ENCODE results near the gene CELSR2. TPM values are rescaled to one million over a fixed set of nuclear protein-coding genes. Genes with fewer than 3 reads are reported as not detected.
"Not testable (repeated sequence)": the region's sequence is repeated elsewhere in the genome, so short reads cannot be mapped to it uniquely, and the experiment has no call there.

CELSR2 gene
- polyA plus RNA-seq, 2 donors, result 17.4 to 19.4 TPM

DNA sequence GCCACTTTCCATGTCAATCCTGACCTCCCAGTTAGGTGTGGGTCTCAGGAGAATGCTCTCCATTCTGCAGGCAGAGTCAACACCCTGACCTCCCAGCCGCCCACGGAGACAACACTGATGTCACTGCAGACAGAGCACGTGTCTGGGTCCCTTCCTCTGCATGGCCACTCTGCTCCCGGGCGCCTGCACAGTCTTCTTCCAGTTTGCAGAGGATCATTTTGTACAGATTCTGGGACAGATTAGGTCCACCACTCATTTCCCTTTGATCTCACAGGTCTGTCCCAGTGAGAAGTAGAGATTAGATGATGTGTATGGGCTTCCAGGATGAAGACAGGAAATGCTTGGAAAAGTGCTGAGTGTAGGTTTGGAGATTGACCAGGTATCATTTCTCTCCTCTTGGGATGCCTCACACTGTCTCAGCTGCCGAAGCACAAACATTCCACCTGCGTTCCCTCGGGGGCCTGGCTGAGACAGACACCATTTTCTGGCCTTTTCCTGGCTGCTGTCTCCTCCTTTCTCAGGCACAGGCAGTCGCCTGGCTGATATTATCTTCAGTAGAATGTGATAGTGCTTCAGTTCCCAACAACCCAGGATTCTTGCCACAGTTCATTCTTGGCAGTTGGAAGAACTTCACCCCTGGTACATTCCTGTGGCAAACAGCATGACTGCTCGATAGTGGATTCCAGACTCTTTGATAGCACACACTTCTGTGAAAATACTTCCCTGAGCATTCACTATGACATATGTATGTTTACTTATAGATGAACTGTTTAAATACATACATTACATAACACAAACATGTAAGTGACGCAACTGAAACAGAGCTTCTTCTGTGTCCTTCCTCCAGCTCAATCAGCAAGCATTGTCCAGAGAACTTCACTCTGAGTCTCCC lies 49.6 kb downstream of the CELSR2 start:
- Histone ChIP-seq H3K4me1 (ENCODE audit: control insufficient read depth in 2 of 2, insufficient read depth in 2 of 2, low read length in 1 of 2) (peaks cover 0 to 9% of the 10 kb centered on the region in 2 donors), H3K36me3 (ENCODE audit: control insufficient read depth in 2 of 2, insufficient read depth in 2 of 2, low read length in 1 of 2) (no peaks in the 10 kb centered on the region), H3K27ac (ENCODE audit: low read depth in 2 of 2, low read length in 1 of 2) (no peak overlapping the region), H3K4me3 (ENCODE audit: low read depth in 1 of 2, low read length in 2 of 2) (no peak overlapping the region), H3K9me3 (ENCODE audit: control insufficient read depth in 2 of 2, insufficient read depth in 1 of 2, low read depth in 1 of 2, low read length in 1 of 2) (no peaks in the 10 kb centered on the region), H3K27me3 (ENCODE audit: control insufficient read depth in 1 of 2, insufficient read depth in 2 of 2, low read length in 2 of 2) (no peaks in the 10 kb centered on the region)
- 49 to 54% methylated on average over 11 of the region's 11 CpGs for WGBS, 2 donors

DNA sequence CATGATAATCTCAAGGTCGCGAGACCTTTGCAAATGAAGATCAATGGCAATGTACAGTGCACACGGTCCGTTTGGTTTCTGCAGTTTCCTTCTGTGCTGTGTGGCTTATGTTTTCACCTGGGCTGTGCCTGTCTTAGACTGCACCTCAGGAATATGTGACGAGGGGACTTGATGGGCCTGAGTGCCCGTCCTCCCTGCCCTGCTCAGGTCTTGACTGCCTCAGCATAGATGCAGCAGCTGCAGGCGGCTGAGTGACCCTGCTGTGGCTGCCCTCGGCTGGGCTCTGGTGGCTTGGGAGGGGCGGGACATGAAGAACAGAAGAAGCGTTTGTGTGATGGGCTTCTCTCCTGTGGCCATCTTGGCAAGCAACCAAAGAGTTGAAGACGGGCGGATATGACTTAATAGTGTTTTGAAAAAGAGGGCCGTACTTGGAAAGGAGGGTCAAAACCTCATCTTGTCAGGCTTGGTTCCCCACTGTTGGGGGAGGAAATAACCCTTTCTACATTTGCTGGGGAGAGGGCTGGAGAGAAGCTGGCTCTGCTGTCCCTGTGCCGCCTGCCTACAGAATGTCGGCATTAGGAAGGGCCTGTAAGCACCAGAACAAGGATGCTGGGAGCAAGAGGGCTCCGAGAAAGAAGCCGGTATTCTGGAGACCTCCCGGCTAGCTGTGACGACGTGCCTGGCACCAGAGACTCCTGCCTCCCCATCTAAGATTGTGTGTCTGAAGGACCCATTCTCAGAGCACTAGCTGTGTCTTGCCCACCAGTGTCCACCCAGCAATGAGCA lies 50.4 kb downstream of the CELSR2 start:
- Histone ChIP-seq H3K27ac (ENCODE audit: low read depth in 2 of 2, low read length in 1 of 2) (peak overlapping the region in 1 of 2 donors; percentile 34), H3K27me3 (ENCODE audit: control insufficient read depth in 1 of 2, insufficient read depth in 2 of 2, low read length in 2 of 2) (no peaks in the 10 kb centered on the region), H3K4me3 (ENCODE audit: low read depth in 1 of 2, low read length in 2 of 2) (no peak overlapping the region), H3K36me3 (ENCODE audit: control insufficient read depth in 2 of 2, insufficient read depth in 2 of 2, low read length in 1 of 2) (no peaks in the 10 kb centered on the region), H3K4me1 (ENCODE audit: control insufficient read depth in 2 of 2, insufficient read depth in 2 of 2, low read length in 1 of 2) (peaks cover 0 to 9% of the 10 kb centered on the region in 2 donors), H3K9me3 (ENCODE audit: control insufficient read depth in 2 of 2, insufficient read depth in 1 of 2, low read depth in 1 of 2, low read length in 1 of 2) (no peaks in the 10 kb centered on the region)
- 73 to 78% methylated on average over 20 of the region's 20 CpGs for WGBS, 2 donors

DNA sequence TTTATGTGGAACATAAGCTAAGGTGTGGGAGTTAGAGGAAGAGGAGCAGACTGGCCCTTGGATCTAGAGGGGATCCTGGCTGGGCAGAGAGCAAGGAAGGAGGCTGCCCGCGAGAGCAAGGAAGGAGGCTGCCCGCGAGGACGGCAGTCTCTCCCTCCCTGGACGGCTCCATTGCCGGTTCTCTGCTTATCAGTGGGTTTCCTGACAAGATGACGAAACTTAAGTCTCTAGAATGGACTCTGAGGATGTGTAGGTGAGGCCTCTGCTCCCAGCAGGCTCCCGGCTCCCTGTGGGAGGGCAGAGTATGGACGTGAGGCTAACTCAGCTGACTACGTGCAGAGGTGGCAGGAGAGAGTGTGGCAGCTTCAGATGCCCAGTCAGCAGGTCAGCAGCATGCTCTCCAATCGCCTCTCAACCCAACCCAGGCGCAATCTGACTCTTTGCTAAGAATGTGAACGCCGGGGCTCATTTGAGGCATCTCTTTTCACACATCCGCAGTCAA lies 51.4 kb downstream of the CELSR2 start:
- Histone ChIP-seq H3K36me3 (ENCODE audit: control insufficient read depth in 2 of 2, insufficient read depth in 2 of 2, low read length in 1 of 2) (no peaks in the 10 kb centered on the region), H3K27me3 (ENCODE audit: control insufficient read depth in 1 of 2, insufficient read depth in 2 of 2, low read length in 2 of 2) (no peaks in the 10 kb centered on the region), H3K4me1 (ENCODE audit: control insufficient read depth in 2 of 2, insufficient read depth in 2 of 2, low read length in 1 of 2) (peaks cover 0 to 9% of the 10 kb centered on the region in 2 donors), H3K9me3 (ENCODE audit: control insufficient read depth in 2 of 2, insufficient read depth in 1 of 2, low read depth in 1 of 2, low read length in 1 of 2) (no peaks in the 10 kb centered on the region), H3K4me3 (ENCODE audit: low read depth in 1 of 2, low read length in 2 of 2) (no peak overlapping the region), H3K27ac (ENCODE audit: low read depth in 2 of 2, low read length in 1 of 2) (no peak overlapping the region)
- 85 to 86% methylated on average over 16 of the region's 16 CpGs for WGBS, 2 donors

DNA sequence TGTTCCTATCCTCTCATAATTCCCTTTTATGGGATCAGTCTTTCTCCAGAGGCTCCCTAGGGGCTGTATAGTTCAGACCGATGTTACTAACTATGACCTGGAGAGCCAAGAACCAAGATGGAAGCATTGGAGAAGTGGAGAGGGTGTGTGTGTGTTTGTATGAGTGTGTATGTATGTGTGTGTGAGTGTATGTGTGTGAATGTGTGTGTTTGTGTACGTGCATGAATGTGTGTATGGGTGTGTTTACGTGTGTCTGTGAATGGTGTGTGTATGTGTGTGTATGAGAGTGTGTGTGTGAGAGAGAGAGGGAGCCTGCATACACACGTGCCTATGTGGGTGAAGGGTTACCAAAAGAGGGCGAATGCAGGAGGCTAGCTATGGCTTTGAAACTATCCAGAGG lies 52.5 kb downstream of the CELSR2 start:
- Histone ChIP-seq H3K27ac (ENCODE audit: low read depth in 2 of 2, low read length in 1 of 2) (no peak overlapping the region), H3K4me3 (ENCODE audit: low read depth in 1 of 2, low read length in 2 of 2) (no peak overlapping the region), H3K27me3 (ENCODE audit: control insufficient read depth in 1 of 2, insufficient read depth in 2 of 2, low read length in 2 of 2) (no peaks in the 10 kb centered on the region), H3K36me3 (ENCODE audit: control insufficient read depth in 2 of 2, insufficient read depth in 2 of 2, low read length in 1 of 2) (no peaks in the 10 kb centered on the region), H3K9me3 (ENCODE audit: control insufficient read depth in 2 of 2, insufficient read depth in 1 of 2, low read depth in 1 of 2, low read length in 1 of 2) (no peaks in the 10 kb centered on the region), H3K4me1 (ENCODE audit: control insufficient read depth in 2 of 2, insufficient read depth in 2 of 2, low read length in 1 of 2) (peaks cover 0 to 6% of the 10 kb centered on the region in 2 donors)
- WGBS, 2 donors, result 81 to 84% methylated on average over 5 of the region's 5 CpGs

DNA sequence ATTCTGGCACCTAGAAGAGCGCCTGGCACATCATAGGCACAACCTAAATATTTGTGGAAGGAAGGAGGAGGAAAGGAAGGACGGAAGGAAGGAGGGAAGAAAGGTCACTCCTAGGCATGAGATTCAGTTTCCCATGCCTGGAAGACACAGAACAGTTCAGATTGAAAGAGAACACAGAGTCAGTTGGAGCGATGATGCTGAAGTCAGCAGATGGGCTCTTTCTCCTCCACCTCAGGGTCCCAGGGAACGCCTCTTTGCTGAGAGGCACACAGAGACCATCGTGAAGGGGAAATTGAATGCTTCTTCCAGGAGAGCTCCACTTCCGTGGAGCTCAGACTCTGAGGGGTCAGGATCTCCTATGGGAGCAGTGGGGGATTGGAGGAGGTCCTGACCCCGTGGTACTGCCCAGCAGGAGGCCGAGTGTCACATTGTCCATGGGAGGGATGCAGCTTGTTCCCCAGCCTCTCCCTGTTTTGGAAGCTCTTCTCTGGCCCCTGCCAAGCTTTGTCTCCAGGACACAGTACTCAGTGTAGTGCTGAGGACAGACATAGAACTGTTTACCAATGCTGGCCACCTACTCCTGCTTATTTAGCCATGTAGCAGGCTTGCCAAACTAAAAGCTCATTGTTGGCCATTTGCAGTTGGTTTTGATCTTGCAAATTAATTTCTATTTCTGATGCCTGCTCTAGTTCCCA lies 55.0 kb downstream of the CELSR2 start:
- H3K27ac ChIP-seq (ENCODE audit: low read depth in 2 of 2, low read length in 1 of 2), result peak overlapping the region in 1 of 2 donors; percentile 15
- no peak overlapping the region for H3K4me3 ChIP-seq (ENCODE audit: low read depth in 1 of 2, low read length in 2 of 2)
- no peaks in the 10 kb centered on the region for H3K27me3 ChIP-seq (ENCODE audit: control insufficient read depth in 1 of 2, insufficient read depth in 2 of 2, low read length in 2 of 2)
- no peaks in the 10 kb centered on the region for H3K36me3 ChIP-seq (ENCODE audit: control insufficient read depth in 2 of 2, insufficient read depth in 2 of 2, low read length in 1 of 2)
- H3K4me1 ChIP-seq (ENCODE audit: control insufficient read depth in 2 of 2, insufficient read depth in 2 of 2, low read length in 1 of 2), result peaks cover 0 to 3% of the 10 kb centered on the region in 2 donors
- H3K9me3 ChIP-seq (ENCODE audit: control insufficient read depth in 2 of 2, insufficient read depth in 1 of 2, low read depth in 1 of 2, low read length in 1 of 2), result no peaks in the 10 kb centered on the region
- 55 to 69% methylated on average over 8 of the region's 8 CpGs for WGBS, 2 donors

DNA sequence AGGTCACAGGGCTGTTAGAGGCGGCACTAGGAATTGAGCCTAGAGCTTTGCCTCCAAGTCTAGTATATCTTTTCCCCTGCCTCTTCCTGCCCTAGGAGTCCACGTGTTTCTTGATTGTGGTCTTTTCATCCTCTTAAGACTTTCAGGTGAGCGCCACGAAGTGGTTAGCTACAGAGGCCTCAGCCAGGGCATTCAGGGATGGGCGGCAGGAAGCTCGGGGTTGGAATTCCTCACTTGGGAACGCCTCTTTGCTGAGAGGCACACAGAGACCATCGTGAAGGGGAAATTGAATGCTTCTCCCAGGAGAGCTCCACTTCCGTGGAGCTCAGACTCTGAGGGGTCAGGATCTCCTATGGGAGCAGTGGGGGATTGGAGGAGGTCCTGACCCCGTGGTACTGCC lies 56.7 kb downstream of the CELSR2 start:
- WGBS, 2 donors, result 58 to 64% methylated on average over 10 of the region's 10 CpGs

DNA sequence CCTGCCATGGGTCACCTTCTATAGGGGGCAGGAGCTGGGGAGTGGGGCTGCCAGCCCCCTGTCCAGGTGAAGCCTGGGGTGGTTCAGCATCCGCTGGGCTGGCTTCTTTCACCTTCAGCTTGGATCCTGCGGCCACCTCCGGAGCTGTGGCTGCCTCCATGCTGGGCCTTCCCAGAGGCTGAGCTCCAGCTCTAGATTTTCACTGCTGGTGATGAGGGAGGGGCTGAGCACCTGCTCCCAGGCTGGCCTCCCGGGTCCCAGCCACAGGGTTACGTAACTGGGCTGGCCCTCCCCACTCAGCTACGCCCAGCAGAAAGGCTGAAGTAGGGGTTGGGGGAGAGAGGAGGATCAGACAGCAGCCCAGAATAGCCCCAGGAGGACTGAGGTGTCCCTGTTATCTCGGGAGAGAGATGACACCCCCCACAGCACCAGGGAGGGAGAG lies 57.5 kb downstream of the CELSR2 start, which contains the start of gene MYBPHL:
Gene MYBPHL, minus strand, starts transcription at position 180 of the 442 bp plus-strand sequence. Its CDS starts 20 bp downstream, at position 160.
- peak within 1 kb of the TSS; percentile 16 to 27 for H3K27ac ChIP-seq (ENCODE audit: low read depth in 2 of 2, low read length in 1 of 2)
- WGBS, 2 donors, result 66 to 74% methylated on average over 7 of the region's 7 CpGs

More for the DNA sequence above, 56.7 kb downstream of the CELSR2 start:
- not testable (repeated sequence) for H3K4me3 ChIP-seq (ENCODE audit: low read depth in 1 of 2, low read length in 2 of 2); H3K4me1 ChIP-seq (ENCODE audit: control insufficient read depth in 2 of 2, insufficient read depth in 2 of 2, low read length in 1 of 2); H3K36me3 ChIP-seq (ENCODE audit: control insufficient read depth in 2 of 2, insufficient read depth in 2 of 2, low read length in 1 of 2); H3K27me3 ChIP-seq (ENCODE audit: control insufficient read depth in 1 of 2, insufficient read depth in 2 of 2, low read length in 2 of 2); H3K9me3 ChIP-seq (ENCODE audit: control insufficient read depth in 2 of 2, insufficient read depth in 1 of 2, low read depth in 1 of 2, low read length in 1 of 2)
- H3K27ac ChIP-seq (ENCODE audit: low read depth in 2 of 2, low read length in 1 of 2), result peak overlapping the region in 1 of 2 donors; percentile 16

DNA sequence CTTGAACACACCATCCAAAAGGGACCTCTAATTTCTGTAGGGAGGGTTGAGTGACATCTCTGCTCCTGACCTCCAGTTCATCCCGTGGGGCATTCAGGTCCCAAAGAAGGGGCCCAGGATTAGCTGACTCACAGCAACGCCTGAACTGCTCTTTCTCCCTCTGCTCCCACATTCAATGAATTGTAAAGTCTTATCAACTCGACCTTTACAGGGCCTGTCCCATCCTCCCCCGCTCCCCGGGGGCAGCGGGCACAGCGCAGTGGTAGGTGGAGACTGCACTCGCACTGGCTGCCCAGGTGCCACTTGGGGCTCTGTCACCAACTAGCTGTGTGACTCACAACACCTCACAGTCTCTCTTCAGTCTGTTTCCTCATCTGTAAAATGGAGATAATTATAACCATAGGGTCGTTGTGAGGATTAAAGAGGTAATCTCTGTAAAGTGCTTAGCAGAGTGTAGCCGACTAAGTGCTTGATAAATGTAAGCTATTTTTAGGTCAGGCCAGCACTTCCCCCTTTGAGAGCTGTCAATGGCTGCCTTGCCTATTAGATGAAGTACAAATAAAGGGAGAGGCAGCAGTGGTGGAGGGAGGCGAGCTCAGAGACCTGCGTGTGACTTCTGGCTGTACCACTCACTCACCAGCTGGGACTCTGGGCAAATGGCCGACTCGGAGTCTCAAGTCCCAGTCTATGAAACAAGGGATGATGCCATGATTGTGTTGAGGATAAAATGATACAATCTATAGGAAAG lies 58.1 kb downstream of the CELSR2 start:
- Histone ChIP-seq H3K4me1 (ENCODE audit: control insufficient read depth in 2 of 2, insufficient read depth in 2 of 2, low read length in 1 of 2) (no peaks in the 10 kb centered on the region), H3K9me3 (ENCODE audit: control insufficient read depth in 2 of 2, insufficient read depth in 1 of 2, low read depth in 1 of 2, low read length in 1 of 2) (no peaks in the 10 kb centered on the region), H3K27ac (ENCODE audit: low read depth in 2 of 2, low read length in 1 of 2) (peak overlapping the region in 1 of 2 donors; percentile 27), H3K27me3 (ENCODE audit: control insufficient read depth in 1 of 2, insufficient read depth in 2 of 2, low read length in 2 of 2) (no peaks in the 10 kb centered on the region), H3K36me3 (ENCODE audit: control insufficient read depth in 2 of 2, insufficient read depth in 2 of 2, low read length in 1 of 2) (peaks cover 0 to 2% of the 10 kb centered on the region in 2 donors), H3K4me3 (ENCODE audit: low read depth in 1 of 2, low read length in 2 of 2) (no peak overlapping the region)
- 56 to 62% methylated on average over 14 of the region's 14 CpGs for WGBS, 2 donors

More for the DNA sequence above, 57.5 kb downstream of the CELSR2 start, which contains the start of gene MYBPHL:
- no peak within 1 kb of the TSS for H3K4me3 ChIP-seq (ENCODE audit: low read depth in 1 of 2, low read length in 2 of 2)
- H3K36me3 ChIP-seq (ENCODE audit: control insufficient read depth in 2 of 2, insufficient read depth in 2 of 2, low read length in 1 of 2), result peaks cover 0 to 2% of the 10 kb centered on the region in 2 donors
- no peaks in the 10 kb centered on the region for H3K27me3 ChIP-seq (ENCODE audit: control insufficient read depth in 1 of 2, insufficient read depth in 2 of 2, low read length in 2 of 2)
- no peaks in the 10 kb centered on the region for H3K9me3 ChIP-seq (ENCODE audit: control insufficient read depth in 2 of 2, insufficient read depth in 1 of 2, low read depth in 1 of 2, low read length in 1 of 2)
- no peaks in the 10 kb centered on the region for H3K4me1 ChIP-seq (ENCODE audit: control insufficient read depth in 2 of 2, insufficient read depth in 2 of 2, low read length in 1 of 2)
